GM19025 (cell line): ENCODE results near the gene IRAK3.

Experiments
- ATAC-seq: cut with Tn5 transposase; IDR thresholded peaks from one replicate; pipeline ENCODE4 v1.9.1; 2021; ENCODE audit warnings: mild to moderate bottlenecking, low read depth, moderate library complexity; ENCODE audit not compliant: unreplicated experiment

Gene IRAK3

DNA sequence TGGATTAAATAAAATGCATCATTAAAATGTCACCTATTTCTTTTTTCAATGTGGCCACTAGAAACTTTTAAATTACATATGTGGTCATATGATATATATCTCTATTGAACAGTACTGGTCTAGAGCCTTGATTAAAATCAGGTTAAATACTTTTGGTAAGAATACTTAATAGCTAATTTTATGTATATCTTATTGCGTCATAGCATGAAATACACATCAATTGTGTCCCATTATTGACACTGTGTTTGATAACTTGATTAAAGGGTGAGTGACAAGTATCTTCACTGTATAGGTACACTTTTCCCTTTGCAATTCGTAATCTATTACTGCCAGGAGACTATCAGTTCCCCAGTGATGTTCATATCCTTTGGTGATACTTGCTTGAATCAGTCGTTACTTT lies 108.9 kb downstream of the IRAK3 start:
- no peak for ATAC-seq

GRCh38 chr12:66301944-66302826 lies 113.2 kb downstream of the IRAK3 start, which contains the start of gene HELB:
Gene HELB, plus strand, starts transcription at chr12:66302493. Its CDS starts 111 bp downstream, at chr12:66302604.
- ATAC-seq, result peak; percentile 81

DNA sequence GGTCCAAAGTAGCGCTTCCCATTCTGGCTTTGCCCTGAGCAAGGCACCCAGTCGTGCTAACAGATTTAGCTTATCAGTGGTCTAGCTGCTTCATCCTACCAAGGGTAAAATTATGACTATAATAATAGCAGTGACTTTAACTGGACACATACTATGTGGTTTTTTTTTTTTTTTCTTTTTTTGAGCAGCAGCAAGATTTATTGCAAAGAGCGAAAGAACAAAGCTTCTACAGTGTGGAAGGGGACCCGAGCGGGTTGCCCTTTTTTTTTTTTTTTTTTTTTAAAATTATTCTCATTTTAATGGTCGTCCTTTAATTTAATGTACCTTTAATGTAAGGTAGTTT lies 113.8 kb downstream of the IRAK3 start:
- no peak for ATAC-seq

- peak; percentile 37 for ATAC-seq
Observed at GRCh38 chr12:66303316-66303804, 114.3 kb downstream of the IRAK3 start.
